ENCODE results near the gene TAB3.

The TAB3 gene

DNA sequence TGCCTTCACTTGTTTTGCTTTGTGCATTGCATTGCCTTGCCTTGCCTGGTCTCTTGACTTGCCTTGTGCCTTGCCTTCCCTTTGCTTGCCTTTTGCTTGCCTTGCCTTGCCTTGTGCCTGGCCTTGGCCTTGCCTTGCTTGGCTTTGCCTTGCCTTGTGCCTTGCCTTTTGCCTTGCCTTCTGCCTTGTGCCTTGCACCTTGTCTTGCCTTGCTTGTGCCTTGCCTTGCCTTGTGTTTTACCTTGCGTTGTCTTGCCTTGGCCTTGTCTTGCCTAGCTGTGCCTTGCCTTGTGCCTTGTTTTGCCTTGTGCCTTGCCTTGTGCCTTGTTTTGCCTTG, 95.3 kb downstream of the TAB3 start:
- TF ChIP-seq, protein P1, sequence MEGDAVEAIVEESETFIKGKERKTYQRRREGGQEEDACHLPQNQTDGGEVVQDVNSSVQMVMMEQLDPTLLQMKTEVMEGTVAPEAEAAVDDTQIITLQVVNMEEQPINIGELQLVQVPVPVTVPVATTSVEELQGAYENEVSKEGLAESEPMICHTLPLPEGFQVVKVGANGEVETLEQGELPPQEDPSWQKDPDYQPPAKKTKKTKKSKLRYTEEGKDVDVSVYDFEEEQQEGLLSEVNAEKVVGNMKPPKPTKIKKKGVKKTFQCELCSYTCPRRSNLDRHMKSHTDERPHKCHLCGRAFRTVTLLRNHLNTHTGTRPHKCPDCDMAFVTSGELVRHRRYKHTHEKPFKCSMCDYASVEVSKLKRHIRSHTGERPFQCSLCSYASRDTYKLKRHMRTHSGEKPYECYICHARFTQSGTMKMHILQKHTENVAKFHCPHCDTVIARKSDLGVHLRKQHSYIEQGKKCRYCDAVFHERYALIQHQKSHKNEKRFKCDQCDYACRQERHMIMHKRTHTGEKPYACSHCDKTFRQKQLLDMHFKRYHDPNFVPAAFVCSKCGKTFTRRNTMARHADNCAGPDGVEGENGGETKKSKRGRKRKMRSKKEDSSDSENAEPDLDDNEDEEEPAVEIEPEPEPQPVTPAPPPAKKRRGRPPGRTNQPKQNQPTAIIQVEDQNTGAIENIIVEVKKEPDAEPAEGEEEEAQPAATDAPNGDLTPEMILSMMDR (conservative IDR thresholded peaks at IDR 0.05) = no peak

DNA sequence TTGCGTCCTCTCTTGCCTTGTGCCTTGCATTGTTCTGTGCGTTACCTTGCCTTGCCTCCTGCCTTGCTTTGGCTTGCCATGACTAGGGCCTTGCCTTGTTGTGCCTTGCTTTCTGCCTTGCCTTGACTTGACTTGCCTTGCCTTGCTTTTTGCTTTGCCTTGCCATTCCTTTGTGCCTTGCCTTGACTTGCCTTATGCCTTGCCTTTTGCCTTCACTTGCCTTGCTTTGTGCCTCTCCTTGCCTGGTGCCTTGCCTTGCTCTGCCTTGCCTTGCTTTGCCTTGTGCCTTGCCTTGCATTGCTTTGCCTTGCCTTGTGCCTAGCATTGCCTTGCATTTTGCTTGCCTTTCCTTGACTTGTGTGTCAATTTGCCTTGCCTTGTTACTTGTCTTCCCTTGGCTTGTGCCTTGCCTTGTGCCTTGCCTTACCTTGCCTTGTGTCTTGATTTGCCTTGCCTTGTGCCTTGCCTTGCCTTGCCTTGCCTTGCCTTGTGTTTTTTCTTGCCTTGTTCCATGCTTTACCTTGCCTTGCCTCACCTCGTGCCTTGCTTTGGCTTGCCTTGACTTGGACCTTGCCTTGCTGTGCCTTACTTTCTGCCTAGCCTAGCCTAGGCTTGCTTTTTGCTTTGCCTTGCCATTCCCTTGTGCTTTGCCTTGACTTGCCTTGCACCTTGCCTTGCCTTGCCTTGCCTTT, 95.8 kb downstream of the TAB3 start:
- TF ChIP-seq, protein P1 (conservative IDR thresholded peaks at IDR 0.05) = no peak
- no peak overlapping the region for H3K27ac ChIP-seq

More for the DNA sequence above, 95.3 kb downstream of the TAB3 start:
- H3K27ac ChIP-seq = no peak overlapping the region

- H3K27ac ChIP-seq = no peak overlapping the region
- TF ChIP-seq, protein P1 (conservative IDR thresholded peaks at IDR 0.05) = no peak
These were observed 97.5 kb downstream of the TAB3 start for GRCh38 chrX:30791296-30792278.

GRCh38 chrX:30787012-30787411, 102.0 kb downstream of the TAB3 start:
- no peak overlapping the region for H3K27ac ChIP-seq
- TF ChIP-seq, protein P1 (conservative IDR thresholded peaks at IDR 0.05) = no peak

DNA sequence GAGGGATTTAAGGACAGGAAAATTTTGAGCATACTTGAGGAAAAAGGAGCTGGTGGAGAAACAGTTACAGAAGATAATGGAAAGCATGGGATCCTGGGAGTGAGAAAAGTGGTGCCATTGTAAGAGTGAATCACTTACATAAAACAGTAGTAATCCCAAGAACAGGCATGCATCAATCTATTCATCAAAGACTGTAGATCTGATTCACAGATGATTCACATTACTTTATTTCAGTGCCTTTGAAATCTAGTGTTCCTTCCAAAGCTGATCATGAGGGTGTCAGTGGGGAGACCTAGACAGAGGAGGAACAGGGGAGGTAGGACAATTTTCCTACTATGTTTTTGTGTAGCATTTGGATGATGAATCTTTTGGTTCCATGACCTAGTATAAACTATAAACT, 102.7 kb downstream of the TAB3 start:
- TF ChIP-seq, protein P1 (conservative IDR thresholded peaks at IDR 0.05) = no peak
- no peak overlapping the region for H3K27ac ChIP-seq

- TF ChIP-seq, protein P1 (conservative IDR thresholded peaks at IDR 0.05) = no peak
- no peak overlapping the region for H3K27ac ChIP-seq
These were observed 107.2 kb downstream of the TAB3 start for GRCh38 chrX:30781711-30782444.

Measured in VCaP (cell line).